HEK293 (cell line): ENCODE results near the gene LRRC32.

Source experiments
- CTCF ChIA-PET: fragments of 350-600 bp; formaldehyde crosslinking; extraction: SDS; loops from one replicate; lab custom pipeline; 2021; ENCODE audit warnings: antibody characterized with exemption; lab: Yijun Ruan, JAX
- POLR2A ChIA-PET: fragments of 300-600 bp; formaldehyde crosslinking; extraction: SDS; loops from one replicate; lab custom pipeline; 2020; ENCODE audit warnings: antibody characterized with exemption, inconsistent platforms; lab: Yijun Ruan, JAX
- H3K27ac ChIP-seq: fragments of 200-500 bp; sonication (Bioruptor generic); 2 replicates; pipeline ENCODE4 v1.5.1; 2014; ENCODE audit warnings: low read depth, low read length, control low read depth, inconsistent platforms; ENCODE audit errors: extremely low read depth
- H3K36me3 ChIP-seq, 2 experiments: fragments of 200-500 bp in 1 of 2; sonication (Bioruptor generic) in 1 of 2; 1 replicate in 1 of 2; 2 replicates in 1 of 2; pipeline ENCODE4 v1.5.1; 2014 to 2017; ENCODE audit warnings: inconsistent platforms in 2 of 2, low read length in 2 of 2; ENCODE audit not compliant: control insufficient read depth in 2 of 2, insufficient read depth in 1 of 2
- H3K4me1 ChIP-seq: fragments of 200-500 bp; sonication (Bioruptor generic); 2 replicates; pipeline ENCODE4 v1.5.1; 2014; ENCODE audit warnings: mild to moderate bottlenecking, low read length, inconsistent platforms; ENCODE audit not compliant: control insufficient read depth, insufficient read depth
- H3K4me3 ChIP-seq: 2 replicates; pipeline ENCODE4 v1.5.1; 2011; ENCODE audit warnings: low read depth, mild to moderate bottlenecking, control low read depth, low read length, moderate library complexity
- H3K9me3 ChIP-seq: fragments of 200-500 bp; sonication (Bioruptor generic); 2 replicates; pipeline ENCODE4 v1.5.1; 2014; ENCODE audit warnings: low read depth, low read length, inconsistent platforms; ENCODE audit not compliant: control insufficient read depth, insufficient read depth
- BCL11A ChIP-seq: fragments of 450-650 bp; formaldehyde crosslinking; IDR thresholded peaks from 2 replicates; pipeline ENCODE4 v1.5.1; 2016; ENCODE audit warnings: low read depth, missing biosample characterization, missing genetic modification characterization
- HOXA7 ChIP-seq: sonication (generic); formaldehyde crosslinking; IDR thresholded peaks from 2 replicates; pipeline ENCODE4 v1.8.1; 2022; ENCODE audit warnings: missing genetic modification reagents, borderline replicate concordance
- KLF10 ChIP-seq: fragments of 450-650 bp; IDR thresholded peaks from 2 replicates; pipeline ENCODE4 v1.5.1; 2018; ENCODE audit warnings: missing biosample characterization, mild to moderate bottlenecking, missing genetic modification characterization
- KLF17 ChIP-seq: fragments of 450-650 bp; formaldehyde crosslinking; IDR thresholded peaks from 2 replicates; pipeline ENCODE4 v1.5.1; 2016; ENCODE audit warnings: missing biosample characterization, missing genetic modification characterization
- PATZ1 ChIP-seq: fragments of 450-650 bp; formaldehyde crosslinking; IDR thresholded peaks from 2 replicates; pipeline ENCODE4 v1.5.1; 2016; ENCODE audit warnings: missing biosample characterization, missing genetic modification characterization
- PRDM6 ChIP-seq: fragments of 450-650 bp; formaldehyde crosslinking; IDR thresholded peaks from 2 replicates; pipeline ENCODE4 v1.5.1; 2017; ENCODE audit warnings: missing biosample characterization, missing genetic modification characterization
- TSHZ1 ChIP-seq: fragments of 450-650 bp; formaldehyde crosslinking; IDR thresholded peaks from 2 replicates; pipeline ENCODE4 v1.5.1; 2016; ENCODE audit warnings: missing biosample characterization, missing genetic modification characterization, borderline replicate concordance
- ZIC2 ChIP-seq: fragments of 450-650 bp; formaldehyde crosslinking; IDR thresholded peaks from 2 replicates; pipeline ENCODE4 v1.5.1; 2016; ENCODE audit warnings: missing biosample characterization, missing genetic modification characterization
- ZNF221 ChIP-seq: fragments of 450-650 bp; formaldehyde crosslinking; IDR thresholded peaks from 2 replicates; pipeline ENCODE4 v1.5.1; 2017; ENCODE audit warnings: missing biosample characterization, missing genetic modification characterization, borderline replicate concordance
- ZNF311 ChIP-seq: fragments of 450-650 bp; formaldehyde crosslinking; IDR thresholded peaks from 2 replicates; pipeline ENCODE4 v1.5.1; 2017; ENCODE audit warnings: missing biosample characterization, missing genetic modification characterization, borderline replicate concordance
- ZNF350 ChIP-seq: fragments of 450-650 bp; formaldehyde crosslinking; IDR thresholded peaks from 2 replicates; pipeline ENCODE4 v1.5.0; 2017; ENCODE audit warnings: missing biosample characterization, mild to moderate bottlenecking, missing genetic modification characterization
- ZNF416 ChIP-seq: fragments of 450-650 bp; formaldehyde crosslinking; IDR thresholded peaks from 2 replicates; pipeline ENCODE4 v1.5.1; 2016; ENCODE audit warnings: missing biosample characterization, missing genetic modification characterization
- ZNF433 ChIP-seq: fragments of 450-650 bp; formaldehyde crosslinking; IDR thresholded peaks from 2 replicates; pipeline ENCODE4 v1.5.1; 2016; ENCODE audit warnings: missing biosample characterization, missing genetic modification characterization, low read depth
- ZNF488 ChIP-seq: fragments of 450-650 bp; formaldehyde crosslinking; IDR thresholded peaks from 2 replicates; pipeline ENCODE4 v1.5.1; 2016; ENCODE audit warnings: missing biosample characterization, missing genetic modification characterization
- ZNF585B ChIP-seq: fragments of 450-650 bp; formaldehyde crosslinking; IDR thresholded peaks from 2 replicates; pipeline ENCODE4 v1.5.1; 2016; ENCODE audit warnings: missing biosample characterization, missing genetic modification characterization
- ZNF610 ChIP-seq: fragments of 450-650 bp; formaldehyde crosslinking; IDR thresholded peaks from 2 replicates; pipeline ENCODE4 v1.5.1; 2016; ENCODE audit warnings: missing biosample characterization, missing genetic modification characterization, borderline replicate concordance
- ZNF626 ChIP-seq: fragments of 450-650 bp; sonication (Bioruptor Pico); formaldehyde crosslinking; IDR thresholded peaks from 2 replicates; pipeline ENCODE4 v1.5.1; 2018; ENCODE audit warnings: missing biosample characterization, missing genetic modification characterization, inconsistent platforms
- ZNF701 ChIP-seq: fragments of 450-650 bp; formaldehyde crosslinking; IDR thresholded peaks from 2 replicates; pipeline ENCODE4 v1.5.1; 2016; ENCODE audit warnings: missing biosample characterization, missing genetic modification characterization
- ZSCAN30 ChIP-seq: fragments of 450-650 bp; IDR thresholded peaks from 2 replicates; pipeline ENCODE4 v1.5.1; 2018; ENCODE audit warnings: missing biosample characterization, mild to moderate bottlenecking, missing genetic modification characterization, moderate library complexity

LRRC32 gene

GRCh38 chr11:76665172-76665571, 5.4 kb downstream of the LRRC32 start:
- TF ChIP-seq ZNF701 (tag by site-specific recombination) (no peak), ZIC2 (no peak), PRDM6 (tag by site-specific recombination) (no peak), ZNF610 (no peak), ZNF416 (no peak), HOXA7 (CRISPR knock-in tag) (no peak)
- H3K27ac ChIP-seq = no peak overlapping the region
- ChIA-PET CTCF (no interaction called here), POLR2A (no interaction called here)
- H3K4me1 ChIP-seq = no peaks in the 10 kb centered on the region
- no peak overlapping the region for H3K4me3 ChIP-seq
- no peaks in the 10 kb centered on the region for H3K9me3 ChIP-seq
- no peaks in the 10 kb centered on the region for H3K36me3 ChIP-seq

- Histone ChIP-seq H3K27ac (no peak overlapping the region), H3K9me3 (no peaks in the 10 kb centered on the region), H3K4me3 (no peak overlapping the region), H3K36me3 (no peaks in the 10 kb centered on the region), H3K4me1 (no peaks in the 10 kb centered on the region)
- TF ChIP-seq ZNF626 (tag by site-specific recombination) = no peak
- TF ChIP-seq ZNF585B (tag by site-specific recombination) = no peak
- TF ChIP-seq ZNF488 (tag by site-specific recombination) = no peak
- TF ChIP-seq BCL11A (tag by site-specific recombination) = no peak
- TF ChIP-seq ZNF701 (tag by site-specific recombination) = no peak
- no peak for TF ChIP-seq PATZ1 (tag by site-specific recombination)
- TF ChIP-seq ZNF350 (tag by site-specific recombination) = no peak
- no peak for TF ChIP-seq KLF17 (tag by site-specific recombination)
- no peak for TF ChIP-seq KLF10 (tag by site-specific recombination)
- TF ChIP-seq ZSCAN30 = no peak
- TF ChIP-seq TSHZ1 (tag by site-specific recombination) = no peak
- no peak for TF ChIP-seq ZNF433 (tag by site-specific recombination)
- no peak for TF ChIP-seq ZNF221 (tag by site-specific recombination)
- TF ChIP-seq ZNF311 = no peak
- ChIA-PET CTCF (no interaction called here), POLR2A (no interaction called here)
Observed at GRCh38 chr11:76664578-76665061, 5.9 kb downstream of the LRRC32 start.
